Measurements from ENCODE around the gene IRF5. TPM values are rescaled to one million over a fixed set of nuclear protein-coding genes. Genes with fewer than 3 reads are reported as not detected.

IRF5 gene
- total RNA-seq, 4 donors from 2014 or later, result 13.5 to 23.4 (median 15.6) TPM

DNA sequence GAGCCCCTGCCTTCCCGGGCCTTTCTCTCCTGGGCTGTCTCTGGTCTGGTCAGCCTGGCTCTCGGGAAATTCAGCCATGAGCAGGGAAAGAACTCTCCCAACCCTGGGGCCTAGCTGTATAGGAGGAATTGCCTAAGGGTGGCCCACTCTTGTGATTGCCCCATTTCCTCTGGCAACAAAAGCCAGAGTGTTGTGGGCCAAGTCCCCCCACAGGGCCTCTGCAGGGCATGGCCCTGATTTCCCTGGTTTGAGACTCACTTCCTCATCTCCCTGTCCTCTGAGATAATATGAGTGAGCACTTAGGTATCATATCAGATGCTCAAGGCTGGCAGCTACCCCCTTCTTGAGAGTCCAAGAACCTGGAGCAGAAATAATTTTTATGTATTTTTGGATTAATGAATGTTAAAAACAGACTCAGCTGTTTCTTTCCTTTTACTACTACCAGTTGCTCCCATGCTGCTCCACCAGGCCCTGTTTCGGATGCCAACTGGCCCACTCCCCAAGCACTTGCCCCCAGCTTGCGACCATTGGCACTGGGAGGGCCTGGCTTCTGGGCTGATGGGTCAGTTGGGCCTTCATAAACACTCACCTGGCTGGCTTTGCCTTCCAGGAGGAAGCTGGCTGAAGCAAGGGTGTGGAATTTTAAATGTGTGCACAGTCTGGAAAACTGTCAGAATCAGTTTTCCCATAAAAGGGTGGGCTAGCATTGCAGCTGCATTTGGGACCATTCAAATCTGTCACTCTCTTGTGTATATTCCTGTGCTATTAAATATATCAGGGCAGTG, 11.4 kb downstream of the IRF5 start:
- TF ChIP-seq POLR2A (IDR thresholded peaks at IDR 0.05), result no peak
- TF ChIP-seq, protein P1, sequence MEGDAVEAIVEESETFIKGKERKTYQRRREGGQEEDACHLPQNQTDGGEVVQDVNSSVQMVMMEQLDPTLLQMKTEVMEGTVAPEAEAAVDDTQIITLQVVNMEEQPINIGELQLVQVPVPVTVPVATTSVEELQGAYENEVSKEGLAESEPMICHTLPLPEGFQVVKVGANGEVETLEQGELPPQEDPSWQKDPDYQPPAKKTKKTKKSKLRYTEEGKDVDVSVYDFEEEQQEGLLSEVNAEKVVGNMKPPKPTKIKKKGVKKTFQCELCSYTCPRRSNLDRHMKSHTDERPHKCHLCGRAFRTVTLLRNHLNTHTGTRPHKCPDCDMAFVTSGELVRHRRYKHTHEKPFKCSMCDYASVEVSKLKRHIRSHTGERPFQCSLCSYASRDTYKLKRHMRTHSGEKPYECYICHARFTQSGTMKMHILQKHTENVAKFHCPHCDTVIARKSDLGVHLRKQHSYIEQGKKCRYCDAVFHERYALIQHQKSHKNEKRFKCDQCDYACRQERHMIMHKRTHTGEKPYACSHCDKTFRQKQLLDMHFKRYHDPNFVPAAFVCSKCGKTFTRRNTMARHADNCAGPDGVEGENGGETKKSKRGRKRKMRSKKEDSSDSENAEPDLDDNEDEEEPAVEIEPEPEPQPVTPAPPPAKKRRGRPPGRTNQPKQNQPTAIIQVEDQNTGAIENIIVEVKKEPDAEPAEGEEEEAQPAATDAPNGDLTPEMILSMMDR (IDR thresholded peaks at IDR 0.05), result no peak
- intact Hi-C loops (cut with DNase I; ENCODE audit: low total_unique reads), result no loop called here
- 90 to 91% methylated on average over 4 of the region's 4 CpGs for WGBS, 2 donors
- DNase-seq (ENCODE audit: low spot score in 2 of 2), result no peak
- no peak overlapping the region for H3K4me3 ChIP-seq (ENCODE audit: low read depth, poor library complexity, severe bottlenecking)

DNA sequence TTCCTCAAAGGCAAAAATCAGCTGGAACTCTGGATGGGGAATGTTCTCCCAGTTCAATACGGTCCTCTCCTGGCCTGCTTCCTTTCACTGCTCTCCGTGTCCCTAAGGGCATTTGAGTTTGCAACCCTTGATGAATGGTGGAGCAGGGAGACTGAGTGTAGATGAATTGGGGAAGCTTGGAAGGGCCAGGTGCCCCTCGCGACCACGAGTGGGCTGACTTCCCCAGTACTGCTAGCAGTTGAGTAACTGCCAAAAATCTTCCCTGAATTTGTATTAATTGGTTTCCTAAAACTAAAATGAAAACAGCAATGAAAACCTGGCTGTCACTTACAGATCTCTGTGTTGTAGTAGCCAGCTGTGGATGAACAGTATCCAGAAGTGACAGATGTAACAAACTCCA, 13.6 kb downstream of the IRF5 start:
- no peak for DNase-seq (ENCODE audit: low spot score in 2 of 2)
- 62 to 72% methylated on average over 5 of the region's 5 CpGs for WGBS, 2 donors
- no peak for TF ChIP-seq POLR2A (IDR thresholded peaks at IDR 0.05)
- TF ChIP-seq, protein P1 (IDR thresholded peaks at IDR 0.05), result no peak
- intact Hi-C loops (cut with DNase I; ENCODE audit: low total_unique reads), result no loop called here
- no peak overlapping the region for H3K4me3 ChIP-seq (ENCODE audit: low read depth, poor library complexity, severe bottlenecking)

DNA sequence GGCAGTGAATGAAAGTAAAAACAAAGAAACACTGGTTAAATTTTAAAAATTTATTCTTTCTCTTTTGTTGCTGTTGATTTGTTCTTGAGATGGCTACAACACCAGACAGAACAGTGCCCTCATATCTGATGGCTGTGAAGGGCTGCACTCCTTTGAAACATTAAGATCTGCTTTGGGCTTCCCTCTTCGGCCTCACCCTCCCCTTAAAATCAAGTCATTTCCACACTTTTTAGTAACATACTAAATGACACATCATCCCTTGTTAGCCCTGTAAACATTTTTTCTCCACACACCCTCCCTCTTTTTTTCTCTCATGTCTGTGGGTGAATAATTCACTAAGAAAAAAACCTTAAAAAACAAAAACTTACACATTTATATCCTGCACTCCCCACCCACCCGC, 16.4 kb downstream of the IRF5 start:
- WGBS, 2 donors, result 91 to 94% methylated on average over 2 of the region's 2 CpGs
- intact Hi-C loops (cut with DNase I; ENCODE audit: low total_unique reads), result no loop called here
- H3K4me3 ChIP-seq (ENCODE audit: low read depth, poor library complexity, severe bottlenecking), result no peak overlapping the region
- TF ChIP-seq, protein P1 (IDR thresholded peaks at IDR 0.05), result no peak
- TF ChIP-seq POLR2A (IDR thresholded peaks at IDR 0.05), result no peak
- DNase-seq (ENCODE audit: low spot score in 2 of 2), result no peak

DNA sequence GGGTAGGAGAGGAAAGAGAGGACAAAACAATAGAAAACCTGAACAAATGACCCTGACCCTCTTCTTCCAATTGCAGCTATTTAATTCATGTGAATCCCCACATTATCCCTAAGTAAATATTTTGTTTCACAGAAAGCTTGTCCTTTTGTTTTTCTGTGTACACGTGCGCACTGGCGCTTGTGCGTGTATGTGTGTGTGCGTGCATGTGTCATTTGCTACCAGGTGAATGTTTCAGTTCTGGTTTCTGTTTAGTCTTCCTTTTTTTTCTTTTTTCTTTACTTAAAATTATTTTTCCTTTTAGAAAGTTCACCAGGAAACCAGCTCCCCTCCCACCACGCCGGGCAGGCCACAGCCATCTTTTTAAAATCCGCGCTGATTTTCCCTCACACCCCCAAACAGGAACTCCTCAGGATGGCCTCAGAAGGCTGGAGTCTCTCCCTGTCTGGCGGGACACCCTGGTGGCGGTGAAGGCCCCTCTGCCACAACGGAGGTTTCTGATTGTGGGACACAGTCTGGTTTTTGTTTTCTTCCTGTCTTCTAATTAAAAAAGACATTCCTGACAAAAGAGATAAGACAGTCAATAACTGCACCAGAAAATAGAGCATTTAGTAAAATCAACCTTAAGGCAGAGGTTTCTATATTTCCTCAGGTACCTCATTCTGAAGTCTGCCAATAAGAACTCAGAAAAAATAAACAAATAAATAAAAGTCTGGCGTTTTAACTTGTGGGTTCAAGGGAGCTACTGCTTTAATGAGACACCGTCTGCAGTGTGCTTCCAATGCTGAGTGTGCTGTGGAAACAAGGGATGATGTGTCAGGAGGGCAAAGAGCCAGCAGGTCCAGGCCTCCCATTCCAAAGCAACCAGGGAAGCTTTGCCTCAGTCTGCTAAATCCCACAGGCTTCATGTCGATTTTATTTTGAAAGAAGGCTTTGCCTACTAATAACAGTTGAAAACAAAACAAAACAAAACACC, 17.4 kb downstream of the IRF5 start:
- 75 to 77% methylated on average over 15 of the region's 15 CpGs for WGBS, 2 donors
- H3K4me3 ChIP-seq (ENCODE audit: low read depth, poor library complexity, severe bottlenecking), result no peak overlapping the region
- no peak for DNase-seq (ENCODE audit: low spot score in 2 of 2)
- TF ChIP-seq, protein P1 (IDR thresholded peaks at IDR 0.05), result no peak
- no peak for TF ChIP-seq POLR2A (IDR thresholded peaks at IDR 0.05)
- intact Hi-C loops (cut with DNase I; ENCODE audit: low total_unique reads), result no loop called here

DNA sequence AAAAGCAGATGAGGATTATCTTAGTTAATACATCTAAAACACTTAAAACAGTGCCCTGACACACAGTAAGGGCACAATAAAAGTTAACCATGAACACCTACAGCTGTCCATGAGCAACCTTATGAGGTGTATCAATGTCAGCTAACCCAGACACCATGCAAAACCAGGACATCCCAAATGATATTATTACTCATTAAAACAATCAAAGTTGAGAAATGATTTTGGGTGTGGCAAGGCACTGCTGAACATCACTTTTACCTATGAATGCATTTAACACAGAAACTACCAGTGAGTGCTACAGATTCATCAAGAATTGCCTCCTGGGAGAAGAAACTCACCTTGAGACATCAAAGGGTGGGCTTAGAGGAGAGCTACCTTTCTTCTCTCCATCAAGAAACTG, 18.3 kb downstream of the IRF5 start:
- DNase-seq (ENCODE audit: low spot score in 2 of 2), result no peak
- TF ChIP-seq, protein P1 (IDR thresholded peaks at IDR 0.05), result no peak
- TF ChIP-seq POLR2A (IDR thresholded peaks at IDR 0.05), result no peak
- no peak overlapping the region for H3K4me3 ChIP-seq (ENCODE audit: low read depth, poor library complexity, severe bottlenecking)
- intact Hi-C loops (cut with DNase I; ENCODE audit: low total_unique reads), result no loop called here
